Hepatocyte (in vitro differentiated cells): ENCODE results near the gene MED20. TPM values are rescaled to one million over a fixed set of nuclear protein-coding genes. Genes with fewer than 3 reads are reported as not detected.
A peak's percentile ranks its signal among the peaks of the same experiment; 100 is the strongest.

Experiments
- DNase-seq: peaks from one replicate; pipeline ENCODE4 v3.0.0-alpha.2; 2016; ENCODE audit warnings: low spot score
- H2AFZ ChIP-seq: fragments of 200-600 bp; sonication (generic); 2 replicates; pipeline ENCODE4 v1.6.0; 2016; ENCODE audit warnings: antibody characterized with exemption, mild to moderate bottlenecking
- H3K27ac ChIP-seq: fragments of 200-600 bp; sonication (generic); 2 replicates; pipeline ENCODE4 v1.5.1; 2016; ENCODE audit warnings: mild to moderate bottlenecking
- H3K27me3 ChIP-seq: fragments of 200-600 bp; sonication (generic); 2 replicates; pipeline ENCODE4 v1.6.1; 2016
- H3K36me3 ChIP-seq: fragments of 200-600 bp; sonication (generic); replicated peaks from 2 replicates; pipeline ENCODE4 v1.5.1; 2016; ENCODE audit warnings: low read depth; ENCODE audit not compliant: insufficient read depth
- H3K4me1 ChIP-seq: fragments of 200-600 bp; sonication (generic); 2 replicates; pipeline ENCODE4 v1.5.1; 2016; ENCODE audit warnings: mild to moderate bottlenecking, moderate library complexity; ENCODE audit not compliant: insufficient read depth
- H3K4me2 ChIP-seq: fragments of 200-600 bp; sonication (generic); 2 replicates; pipeline ENCODE4 v1.6.0; 2016
- H3K4me3 ChIP-seq: fragments of 200-600 bp; sonication (generic); 2 replicates; pipeline ENCODE4 v1.5.1; 2016; ENCODE audit warnings: mild to moderate bottlenecking
- H3K79me2 ChIP-seq: fragments of 200-600 bp; sonication (generic); 2 replicates; pipeline ENCODE4 v1.6.0; 2017; ENCODE audit warnings: mild to moderate bottlenecking
- H3K9me2 ChIP-seq: fragments of 200-600 bp; sonication (generic); replicated peaks from 2 replicates; pipeline ENCODE4 v1.6.0; 2017; ENCODE audit warnings: mild to moderate bottlenecking; ENCODE audit not compliant: insufficient read depth
- H3K9me3 ChIP-seq: fragments of 200-600 bp; sonication (generic); 2 replicates; pipeline ENCODE4 v1.5.1; 2016; ENCODE audit warnings: low read depth, mild to moderate bottlenecking
- H4K20me1 ChIP-seq: fragments of 200-600 bp; sonication (generic); 2 replicates; pipeline ENCODE4 v1.6.0; 2016; ENCODE audit warnings: mild to moderate bottlenecking; ENCODE audit not compliant: insufficient read depth, poor library complexity, severe bottlenecking
- EZH2 ChIP-seq: fragments of 200-600 bp; sonication (generic); IDR thresholded peaks from 2 replicates; pipeline ENCODE4 v1.6.1; 2016; ENCODE audit warnings: antibody characterized with exemption, mild to moderate bottlenecking, borderline replicate concordance
- EZH2phosphoT487 ChIP-seq: fragments of 200-600 bp; sonication (generic); IDR thresholded peaks from one replicate; pipeline ENCODE4 v1.6.1; 2018; ENCODE audit warnings: antibody characterized with exemption, mild to moderate bottlenecking, low read depth, moderate library complexity; ENCODE audit not compliant: unreplicated experiment, severe bottlenecking
- WGBS: methylation state at CpG from one replicate; pipeline ENCODE4 v1.1.6; 2016; ENCODE audit warnings: low lambda C conversion rate; ENCODE audit errors: missing lambda C conversion rate; 5-methylcytosine and 5-hydroxymethylcytosine counted together
- polyA plus RNA-seq: library from polyadenylated mRNA; unstranded; fragments of >200 nt; fragmentation: Nextera tagmentation; extraction: Ambion mirVana; gene quantifications from 2 replicates; pipeline ENCODE4 v1.2.1, GENCODE V29; 2016
- total RNA-seq: library from RNA; depleted of rRNA; stranded (reverse); fragments of >200 nt; gene quantifications from 2 replicates; pipeline ENCODE4 v1.2.3, GENCODE V29; 2014
- TF ChIP-seq, protein P1 (sequence below): fragments of 200-600 bp; sonication (generic); IDR thresholded peaks from 2 replicates; pipeline ENCODE4 v1.5.1; 2016; ENCODE audit warnings: antibody characterized with exemption, mild to moderate bottlenecking; ENCODE audit not compliant: poor library complexity

Gene MED20
- total and polyA plus RNA-seq, 2 experiments from 2014 or later: 18.1 to 19.8 TPM

- Histone ChIP-seq H3K4me2 (peak overlapping the region; percentile 97), H2AFZ (no peak overlapping the region), H3K4me1 (peaks cover 24% of the 10 kb centered on the region), H3K27ac (peak overlapping the region; percentile 91), H3K79me2 (peaks cover 32% of the 10 kb centered on the region), H4K20me1 (peaks cover 5% of the 10 kb centered on the region), H3K9me2 (no peaks in the 10 kb centered on the region), H3K9me3 (no peaks in the 10 kb centered on the region), H3K36me3 (no peaks in the 10 kb centered on the region), H3K4me3 (no peak overlapping the region), H3K27me3 (no peaks in the 10 kb centered on the region)
- WGBS: 76% methylated on average over 4 of the region's 4 CpGs
- TF ChIP-seq EZH2phosphoT487: no peak
- TF ChIP-seq, protein P1, sequence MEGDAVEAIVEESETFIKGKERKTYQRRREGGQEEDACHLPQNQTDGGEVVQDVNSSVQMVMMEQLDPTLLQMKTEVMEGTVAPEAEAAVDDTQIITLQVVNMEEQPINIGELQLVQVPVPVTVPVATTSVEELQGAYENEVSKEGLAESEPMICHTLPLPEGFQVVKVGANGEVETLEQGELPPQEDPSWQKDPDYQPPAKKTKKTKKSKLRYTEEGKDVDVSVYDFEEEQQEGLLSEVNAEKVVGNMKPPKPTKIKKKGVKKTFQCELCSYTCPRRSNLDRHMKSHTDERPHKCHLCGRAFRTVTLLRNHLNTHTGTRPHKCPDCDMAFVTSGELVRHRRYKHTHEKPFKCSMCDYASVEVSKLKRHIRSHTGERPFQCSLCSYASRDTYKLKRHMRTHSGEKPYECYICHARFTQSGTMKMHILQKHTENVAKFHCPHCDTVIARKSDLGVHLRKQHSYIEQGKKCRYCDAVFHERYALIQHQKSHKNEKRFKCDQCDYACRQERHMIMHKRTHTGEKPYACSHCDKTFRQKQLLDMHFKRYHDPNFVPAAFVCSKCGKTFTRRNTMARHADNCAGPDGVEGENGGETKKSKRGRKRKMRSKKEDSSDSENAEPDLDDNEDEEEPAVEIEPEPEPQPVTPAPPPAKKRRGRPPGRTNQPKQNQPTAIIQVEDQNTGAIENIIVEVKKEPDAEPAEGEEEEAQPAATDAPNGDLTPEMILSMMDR: no peak
- no peak for DNase-seq
Measured at GRCh38 chr6:41937861-41938574, 17.1 kb upstream of the MED20 start.

DNA sequence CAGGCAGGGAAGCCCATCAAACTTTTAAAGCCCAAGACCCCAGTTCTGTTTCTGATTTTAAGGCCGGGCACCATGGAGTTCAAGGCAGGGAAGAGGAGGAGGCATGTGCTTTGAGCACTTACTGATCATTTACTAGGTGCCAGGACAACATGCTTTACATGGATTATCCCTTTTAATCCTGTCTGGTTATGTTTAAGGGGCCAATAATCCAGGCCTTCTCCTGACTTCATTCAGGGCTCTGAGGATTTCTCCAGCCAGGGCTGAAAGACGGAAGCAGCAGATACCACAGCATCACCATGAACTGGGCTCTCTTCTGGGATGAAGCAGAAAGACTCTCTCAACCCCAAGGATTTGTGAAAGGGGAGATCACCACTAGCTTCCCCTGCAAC, 16.5 kb upstream of the MED20 start:
- Histone ChIP-seq H3K79me2 (peaks cover 32% of the 10 kb centered on the region), H4K20me1 (peaks cover 5% of the 10 kb centered on the region), H3K4me3 (no peak overlapping the region), H3K4me1 (peaks cover 24% of the 10 kb centered on the region), H3K27ac (no peak overlapping the region), H3K9me2 (no peaks in the 10 kb centered on the region), H3K4me2 (peak overlapping the region; percentile 97), H2AFZ (no peak overlapping the region), H3K36me3 (no peaks in the 10 kb centered on the region), H3K9me3 (no peaks in the 10 kb centered on the region), H3K27me3 (no peaks in the 10 kb centered on the region)
- DNase-seq: no peak
- 58% methylated on average over 2 of the region's 2 CpGs for WGBS
- TF ChIP-seq, protein P1: no peak
- TF ChIP-seq EZH2phosphoT487 (no peak), EZH2 (no peak)

DNA sequence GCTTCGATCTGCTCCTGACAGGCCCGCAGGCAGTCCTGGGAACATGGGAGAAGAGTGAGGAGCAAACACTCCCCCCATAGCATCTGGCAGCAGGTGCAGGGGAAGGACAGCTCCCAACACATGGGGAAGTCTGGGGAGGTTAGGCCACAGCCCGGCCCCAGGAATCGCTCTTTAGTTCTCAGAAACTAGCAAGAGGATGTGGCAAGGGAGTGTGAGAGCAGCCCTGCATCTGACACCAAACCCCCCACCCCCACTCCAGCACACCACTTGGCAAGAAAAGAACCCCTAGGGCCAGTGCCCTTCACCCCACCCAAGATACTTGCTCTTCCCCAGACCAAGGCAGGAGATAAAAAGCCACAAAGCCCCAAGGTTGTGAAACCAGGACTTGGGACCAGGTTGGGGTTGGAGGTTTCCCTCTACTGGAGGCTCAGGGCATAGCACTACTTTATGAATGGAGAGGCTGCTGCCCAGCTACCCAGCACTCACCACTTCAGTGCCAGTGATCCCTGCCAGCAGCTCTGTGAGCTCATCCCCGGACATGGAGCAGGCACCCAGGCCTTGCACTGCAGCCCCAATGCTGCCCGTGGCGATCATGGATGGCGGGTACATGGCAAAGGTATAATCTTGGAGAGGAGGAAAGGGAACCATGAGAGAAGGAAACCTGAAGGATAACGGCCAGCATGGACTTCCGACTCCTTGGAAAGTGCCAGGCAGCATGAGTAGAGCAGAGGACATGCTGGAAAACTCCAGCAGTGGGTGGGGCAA, 15.3 kb upstream of the MED20 start:
- Histone ChIP-seq H2AFZ (no peak overlapping the region), H3K4me1 (peaks cover 24% of the 10 kb centered on the region), H3K9me3 (no peaks in the 10 kb centered on the region), H3K4me2 (no peak overlapping the region), H3K4me3 (no peak overlapping the region), H3K27me3 (no peaks in the 10 kb centered on the region), H3K36me3 (no peaks in the 10 kb centered on the region), H3K27ac (no peak overlapping the region), H4K20me1 (peaks cover 5% of the 10 kb centered on the region), H3K79me2 (peaks cover 31% of the 10 kb centered on the region), H3K9me2 (no peaks in the 10 kb centered on the region)
- 63% methylated on average over 10 of the region's 10 CpGs for WGBS
- peak; percentile 88 for DNase-seq
- TF ChIP-seq, protein P1: peak; percentile 64
- no peak for TF ChIP-seq EZH2phosphoT487
